ENCODE results near the gene PDS5A.

- TF ChIP-seq CTCF (conservative IDR thresholded peaks at IDR 0.05), result no peak
- TF ChIP-seq EZH2 (IDR thresholded peaks at IDR 0.05; ENCODE audit: low read depth), result no peak
Observed at GRCh38 chr4:39877971-39878370, 99.7 kb downstream of the PDS5A start.

Measured in PC-9 (cell line).